CD4-positive, alpha-beta T cell treated with Interferon alpha-2 for 1 hour (primary cell): ENCODE results near the gene KRI1.
A peak's percentile ranks its signal among the peaks of the same experiment; 100 is the strongest.
"Not testable (repeated sequence)": the region's sequence is repeated elsewhere in the genome, so short reads cannot be mapped to it uniquely, and the experiment has no call there.

Experiments used
- DNase-seq, 2 donors: peaks; one replicate each; pipeline ENCODE4 v3.0.0-alpha.2; 2020 to 2022

KRI1 gene

GRCh38 chr19:10574462-10574861 lies 8.7 kb upstream of the KRI1 start:
- no peak for DNase-seq

DNA sequence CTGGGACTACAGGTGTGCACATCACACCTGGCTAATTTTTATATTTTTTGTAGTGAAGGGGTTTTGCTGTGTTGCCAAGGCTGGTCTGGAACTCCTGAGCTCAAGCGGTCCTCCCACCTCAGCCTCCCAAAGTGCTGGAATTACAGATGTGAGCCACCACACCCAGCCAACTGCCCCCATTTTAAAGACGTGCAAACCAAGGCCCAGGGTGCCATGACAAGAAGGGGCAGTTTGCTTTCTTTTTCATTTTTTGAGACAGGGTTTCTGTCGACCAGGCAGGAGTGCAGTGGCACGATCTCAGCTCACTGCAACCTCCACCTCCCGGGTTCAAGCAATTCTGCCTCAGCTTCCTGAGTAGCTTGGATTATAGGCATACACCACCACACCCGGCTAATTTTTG lies 8.0 kb upstream of the KRI1 start:
- not testable (repeated sequence) for DNase-seq

GRCh38 chr19:10568826-10569651 lies 3.2 kb upstream of the KRI1 start, which contains the start of gene CDKN2D:
Gene CDKN2D (minus strand): TSS chr19:10568979. CDS start chr19:10568653, 326 bp downstream.
- DNase-seq = peak; percentile 100

DNA sequence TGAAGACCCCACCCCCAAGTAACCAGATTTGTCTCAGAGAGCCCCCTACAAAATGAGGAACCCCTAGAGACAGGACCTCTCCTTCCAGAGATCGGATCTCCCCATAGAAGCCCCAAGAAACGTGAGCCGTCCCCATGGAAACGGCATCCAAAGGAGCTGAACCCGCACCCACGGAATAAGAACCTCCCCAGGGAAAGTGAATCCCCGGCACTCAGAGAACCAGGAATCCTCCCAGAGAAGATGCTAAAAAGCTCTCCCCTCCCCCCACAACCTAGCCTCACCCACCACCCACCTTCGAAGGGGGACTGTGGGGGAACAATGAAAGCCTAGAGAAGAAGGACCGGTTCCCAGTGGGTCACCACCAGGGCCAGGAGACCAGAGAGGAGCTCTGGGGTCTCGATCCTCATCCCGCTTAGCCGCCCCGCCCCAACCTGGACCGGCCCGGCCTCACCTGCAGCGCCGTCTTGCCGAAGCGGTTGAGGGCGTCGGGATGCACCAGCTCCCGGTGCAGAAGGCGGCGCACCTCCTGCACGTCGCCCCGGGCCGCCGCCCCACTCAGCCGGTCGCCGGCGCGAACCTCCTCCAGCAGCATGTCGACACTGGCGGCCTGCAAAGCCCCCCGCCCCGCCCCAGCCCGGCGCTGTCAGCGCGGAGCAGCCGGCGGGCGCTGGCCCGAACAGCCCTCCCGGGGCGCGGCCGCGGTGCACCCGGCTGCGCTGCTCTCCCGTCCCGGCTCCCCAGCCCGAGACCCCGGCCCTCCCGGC lies 2.4 kb upstream of the KRI1 start:
- DNase-seq = peak; percentile 33 to 62

DNA sequence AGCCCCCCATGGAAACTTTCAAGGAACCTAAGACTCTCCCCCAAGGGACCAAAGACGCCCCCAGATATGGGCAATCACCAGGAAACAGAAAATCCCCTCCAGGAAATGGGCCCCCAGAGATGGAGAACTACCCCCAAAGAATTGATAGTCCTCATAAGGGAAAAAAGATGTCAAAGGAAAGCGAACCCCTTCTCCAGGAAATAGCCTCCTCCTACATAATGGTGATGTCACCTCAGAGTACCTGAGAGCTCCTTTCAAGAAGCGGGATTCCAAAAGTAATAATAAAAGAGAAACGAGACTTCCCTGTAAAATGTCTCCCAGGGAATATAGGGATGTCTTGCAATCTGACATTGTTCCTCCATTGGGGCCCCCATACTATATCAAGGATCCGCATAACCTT lies 1.8 kb upstream of the KRI1 start:
- peak in 1 of 2 donors; percentile 55 for DNase-seq

DNA sequence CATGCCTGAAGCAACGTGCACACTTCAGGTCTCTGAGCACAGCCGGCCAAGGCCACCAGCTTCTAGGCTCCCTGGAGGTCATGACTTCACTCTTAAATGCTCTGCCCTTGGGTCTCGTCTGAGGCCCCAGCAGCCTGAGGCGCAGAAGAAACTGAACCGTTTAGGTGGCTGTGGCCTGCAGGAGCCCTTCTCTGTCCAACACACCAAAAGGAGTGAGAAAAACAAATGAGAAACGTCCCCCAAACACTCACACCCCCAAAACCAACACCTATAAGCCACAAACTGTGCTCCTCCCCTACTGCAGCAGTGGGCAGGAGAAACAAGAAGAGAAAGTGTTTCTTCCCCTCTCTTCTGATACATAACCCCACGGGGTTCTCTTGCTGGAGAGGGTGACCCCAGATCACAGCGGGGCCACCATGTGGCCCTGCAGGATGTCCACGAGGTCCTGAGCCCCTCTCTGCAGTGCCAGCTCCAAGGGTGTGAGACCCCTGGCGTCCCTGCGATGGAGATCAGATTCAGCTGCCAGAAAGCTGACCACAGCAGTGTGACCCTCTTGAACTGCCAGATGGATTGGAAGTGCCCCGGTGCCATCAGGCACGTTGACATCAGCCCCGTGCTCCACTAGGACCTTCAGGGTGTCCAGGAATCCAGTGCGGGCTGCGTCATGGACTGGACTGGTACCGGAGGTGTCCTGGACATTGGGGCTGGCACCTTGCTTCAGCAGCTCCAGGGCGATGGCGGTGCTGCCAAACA lies 1.0 kb upstream of the KRI1 start:
- DNase-seq = peak; percentile 73 to 85

DNA sequence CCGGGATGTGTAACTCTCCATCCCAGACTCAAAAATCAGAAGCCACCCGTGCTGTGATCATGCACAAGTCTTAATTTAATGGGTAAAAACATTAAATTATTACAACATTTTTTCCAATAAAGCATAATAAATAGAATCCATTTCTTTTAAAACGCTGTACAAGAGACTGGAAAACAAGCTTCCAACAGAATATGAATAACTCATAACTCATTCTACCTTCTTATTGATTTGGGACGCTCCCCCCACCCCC lies 523 bp upstream of the KRI1 start:
- no peak for DNase-seq

GRCh38 chr19:10565028-10565566 lies 713 bp downstream of the KRI1 start:
- DNase-seq = peak; percentile 63 to 69

DNA sequence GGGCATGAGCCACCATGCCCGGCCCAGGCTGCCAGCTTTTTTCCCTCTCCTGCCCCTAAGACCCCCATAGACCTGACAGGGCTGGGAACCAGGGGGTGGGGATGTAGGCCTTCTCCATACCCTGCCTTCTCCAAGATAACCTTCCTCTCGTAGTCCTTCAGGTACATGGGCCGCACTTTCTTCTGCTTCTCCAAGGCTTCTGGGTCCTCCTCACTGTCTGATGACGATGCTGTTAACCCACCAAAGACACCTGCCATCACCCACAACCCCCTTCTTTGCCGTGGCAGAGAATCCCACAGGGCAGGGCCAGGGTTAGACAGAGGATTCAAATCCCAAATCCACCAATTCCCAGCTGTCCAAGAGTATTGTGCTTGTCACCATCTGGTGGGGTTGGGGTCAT lies 3.2 kb downstream of the KRI1 start:
- DNase-seq = no peak

DNA sequence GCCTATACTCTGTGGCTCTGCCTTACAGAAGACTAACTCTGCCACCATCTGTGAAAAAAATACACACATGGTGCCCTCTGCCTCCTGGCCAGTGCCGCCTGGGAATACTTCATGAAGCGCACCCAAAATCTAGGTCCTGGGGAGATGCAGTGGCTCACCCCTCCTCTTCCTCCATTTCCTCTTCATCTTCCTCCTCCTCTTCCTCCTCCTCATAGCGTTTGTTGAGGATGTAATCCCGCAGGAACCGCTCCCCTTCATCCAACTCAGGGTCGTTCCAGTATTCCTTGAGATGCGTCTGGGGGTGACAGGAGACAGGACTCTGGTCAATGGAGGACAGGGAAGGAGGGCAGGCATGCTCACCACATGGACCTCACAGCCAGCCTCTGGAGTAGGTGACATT lies 5.7 kb downstream of the KRI1 start:
- DNase-seq = no peak

DNA sequence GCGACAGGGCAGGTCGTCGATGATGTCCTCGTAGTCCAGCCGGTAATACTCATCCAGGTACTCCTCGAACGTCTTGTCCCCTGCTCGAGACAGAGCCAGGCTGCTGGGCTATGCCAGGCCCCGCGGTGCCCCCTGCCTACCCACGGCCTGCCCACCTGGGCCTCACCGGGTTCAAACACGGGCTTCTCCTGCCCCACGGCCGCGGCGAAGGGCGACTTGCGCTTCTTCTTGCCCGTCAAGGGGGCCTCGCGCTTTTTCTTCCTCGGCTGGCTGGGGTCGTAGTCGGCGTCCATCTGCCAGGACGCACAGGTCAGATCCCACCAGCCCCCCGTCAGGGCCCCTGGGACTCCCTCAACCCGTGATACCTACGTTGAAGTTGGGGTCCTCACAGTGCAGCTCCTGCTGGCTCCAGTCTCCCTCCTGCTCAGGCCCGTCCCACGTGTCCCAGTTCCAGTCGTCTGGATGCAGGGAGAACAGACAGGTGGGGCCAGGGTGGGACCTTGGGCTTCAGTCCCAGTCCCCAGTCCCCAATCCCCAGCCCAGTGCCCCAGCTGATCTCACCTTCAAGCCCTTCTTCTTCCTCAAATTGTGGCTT lies 8.1 kb downstream of the KRI1 start:
- no peak for DNase-seq

DNA sequence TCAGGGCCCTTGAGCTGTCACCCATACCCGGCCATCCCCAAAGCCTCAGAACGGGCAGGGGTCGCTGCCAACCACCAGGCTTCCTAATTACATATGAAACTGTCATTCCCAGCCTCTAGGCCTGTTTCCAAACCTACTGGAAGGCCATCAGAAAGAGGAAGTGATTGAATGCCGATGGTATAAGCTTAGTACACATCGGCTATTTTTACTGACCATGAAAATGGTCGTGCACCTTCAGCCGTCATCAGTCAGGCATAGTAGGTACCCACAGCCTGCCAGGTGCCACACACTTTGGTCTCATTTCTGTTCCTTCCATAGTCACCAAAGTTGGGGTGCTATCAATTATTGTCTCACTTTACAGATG lies 10.2 kb downstream of the KRI1 start:
- DNase-seq = no peak

DNA sequence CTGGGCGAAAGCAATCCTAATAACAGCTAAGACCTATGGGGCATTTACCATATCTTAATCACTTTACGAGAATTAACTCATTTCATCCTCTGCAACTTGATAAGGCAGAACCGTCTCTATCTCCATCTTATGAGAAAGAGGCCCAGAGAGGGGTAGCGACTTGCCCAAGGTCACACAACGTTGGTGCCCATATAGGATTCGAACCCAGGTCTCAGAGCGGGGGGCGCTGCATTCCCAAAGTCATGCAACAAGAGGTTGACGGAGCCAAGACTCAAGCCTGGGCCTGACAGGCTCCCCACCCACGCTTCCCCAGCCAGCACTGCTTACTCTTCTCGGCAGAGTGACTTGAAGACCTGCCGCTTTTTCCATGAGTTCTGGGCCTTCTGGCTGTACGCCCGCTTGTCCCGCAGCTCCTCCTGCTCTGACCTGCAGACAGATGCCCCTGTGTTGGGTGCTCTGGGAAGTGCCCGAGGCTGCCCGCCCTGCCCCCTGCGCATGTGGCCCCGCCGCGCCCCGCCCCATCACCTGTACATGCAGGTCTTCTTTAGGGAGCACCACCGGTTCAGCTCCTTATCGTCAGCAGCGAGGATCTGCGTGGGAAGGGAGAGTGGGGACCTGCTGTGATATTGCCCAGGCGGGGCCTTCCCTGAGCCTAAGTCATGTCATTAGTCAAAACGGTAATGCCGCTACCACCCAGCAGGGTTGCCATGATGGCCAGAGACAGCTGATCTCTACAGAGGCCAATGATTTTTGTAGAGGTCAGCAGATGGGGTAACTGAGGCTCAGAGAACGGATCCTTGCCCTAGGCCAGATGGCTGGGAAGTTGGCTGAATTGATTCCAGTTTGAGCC lies 10.8 kb downstream of the KRI1 start:
- no peak for DNase-seq

GRCh38 chr19:10553943-10554381 lies 11.8 kb downstream of the KRI1 start:
- peak; percentile 68 to 80 for DNase-seq

- no peak for DNase-seq
Measured at GRCh38 chr19:10553087-10553667, 12.6 kb downstream of the KRI1 start.

- DNase-seq = peak in 1 of 2 donors; percentile 34
Measured at GRCh38 chr19:10552510-10553053, 13.2 kb downstream of the KRI1 start.

DNA sequence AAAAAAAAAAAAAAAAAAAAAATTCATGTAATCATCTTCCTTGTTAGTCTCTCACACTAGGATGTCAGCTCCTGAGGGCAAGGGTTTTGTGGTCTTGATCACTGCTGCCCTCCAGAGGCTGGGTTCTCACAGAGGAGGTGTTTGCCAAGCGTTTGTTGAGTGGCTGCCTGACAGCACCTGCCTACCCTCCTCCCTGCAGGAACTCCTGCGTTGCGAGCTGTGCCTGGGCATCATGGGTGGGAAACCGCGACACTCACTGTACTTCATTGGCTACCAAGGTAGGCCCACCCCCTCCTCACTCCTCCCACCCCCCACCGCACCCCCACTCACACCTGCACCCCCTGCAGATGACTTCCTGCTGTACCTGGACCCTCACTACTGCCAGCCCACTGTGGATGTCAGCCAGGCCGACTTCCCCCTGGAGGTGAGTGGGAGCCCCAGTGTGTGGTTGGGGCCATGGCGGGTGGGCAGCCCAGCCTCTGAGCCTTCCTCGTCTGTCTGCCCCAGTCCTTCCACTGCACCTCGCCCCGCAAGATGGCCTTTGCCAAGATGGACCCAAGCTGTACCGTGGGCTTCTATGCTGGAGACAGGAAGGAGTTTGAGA lies 14.0 kb downstream of the KRI1 start:
- peak; percentile 52 to 67 for DNase-seq

DNA sequence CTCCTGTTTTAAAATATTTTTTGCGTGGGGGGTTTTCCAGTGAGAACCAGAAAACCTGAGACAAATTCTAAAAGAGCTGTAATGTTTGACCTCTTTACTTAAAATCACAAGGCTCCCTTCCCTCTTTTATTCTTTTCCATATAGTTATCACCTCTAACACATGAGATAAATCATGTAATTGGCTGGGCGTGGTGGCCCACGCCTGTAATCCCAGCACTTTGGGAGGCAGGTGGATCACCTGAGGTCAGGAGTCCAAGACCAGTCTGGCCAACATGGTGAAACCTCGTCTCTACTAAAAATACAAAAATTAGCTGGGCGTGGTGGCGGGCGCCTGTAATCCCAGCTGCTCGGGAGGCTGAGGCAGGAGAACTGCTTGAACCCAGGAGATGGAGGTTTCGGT lies 14.8 kb downstream of the KRI1 start:
- DNase-seq = not testable (repeated sequence)

DNA sequence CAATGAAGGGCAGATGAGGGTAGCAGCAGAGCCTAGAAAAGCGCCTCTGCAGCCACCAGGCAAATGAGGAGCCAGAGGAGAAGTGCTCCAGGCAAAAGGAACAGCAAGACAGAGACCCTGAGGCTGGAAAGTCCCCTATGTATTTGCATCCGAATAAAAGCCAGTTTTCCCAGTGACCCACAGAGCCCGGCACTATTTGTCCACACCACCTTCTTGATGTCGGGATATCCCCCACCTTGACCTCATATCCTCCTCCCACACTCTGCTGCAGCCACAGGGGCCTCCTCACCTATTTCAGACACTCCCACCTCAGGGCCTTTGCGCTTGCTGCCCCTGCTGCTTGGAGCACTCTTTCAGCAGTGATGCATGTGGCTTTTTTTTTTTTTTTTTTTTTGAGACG lies 15.5 kb downstream of the KRI1 start:
- no peak for DNase-seq

DNA sequence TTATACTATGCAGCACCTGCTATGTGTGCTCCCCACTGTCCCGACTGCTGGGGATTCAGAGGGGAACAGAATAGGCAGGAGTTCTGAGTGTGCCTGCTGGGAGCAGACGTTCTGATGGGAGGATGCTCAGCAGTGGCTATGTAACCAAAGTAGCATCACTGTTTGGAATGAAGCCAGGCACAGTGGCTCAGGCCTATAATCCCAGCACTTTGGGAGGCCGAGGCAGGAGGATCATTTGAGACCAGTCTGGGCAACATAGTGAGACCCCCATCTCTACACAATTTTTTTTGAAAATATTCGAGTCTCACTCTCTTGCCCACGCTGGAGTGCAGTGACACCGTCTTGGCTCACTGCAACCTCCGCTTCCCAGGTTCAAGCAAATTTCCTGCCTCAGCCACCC lies 16.1 kb downstream of the KRI1 start:
- DNase-seq = no peak

GRCh38 chr19:10548746-10549276 lies 17.0 kb downstream of the KRI1 start:
- no peak for DNase-seq
